ENCODE measurements around the gene ZNF692.

DNA sequence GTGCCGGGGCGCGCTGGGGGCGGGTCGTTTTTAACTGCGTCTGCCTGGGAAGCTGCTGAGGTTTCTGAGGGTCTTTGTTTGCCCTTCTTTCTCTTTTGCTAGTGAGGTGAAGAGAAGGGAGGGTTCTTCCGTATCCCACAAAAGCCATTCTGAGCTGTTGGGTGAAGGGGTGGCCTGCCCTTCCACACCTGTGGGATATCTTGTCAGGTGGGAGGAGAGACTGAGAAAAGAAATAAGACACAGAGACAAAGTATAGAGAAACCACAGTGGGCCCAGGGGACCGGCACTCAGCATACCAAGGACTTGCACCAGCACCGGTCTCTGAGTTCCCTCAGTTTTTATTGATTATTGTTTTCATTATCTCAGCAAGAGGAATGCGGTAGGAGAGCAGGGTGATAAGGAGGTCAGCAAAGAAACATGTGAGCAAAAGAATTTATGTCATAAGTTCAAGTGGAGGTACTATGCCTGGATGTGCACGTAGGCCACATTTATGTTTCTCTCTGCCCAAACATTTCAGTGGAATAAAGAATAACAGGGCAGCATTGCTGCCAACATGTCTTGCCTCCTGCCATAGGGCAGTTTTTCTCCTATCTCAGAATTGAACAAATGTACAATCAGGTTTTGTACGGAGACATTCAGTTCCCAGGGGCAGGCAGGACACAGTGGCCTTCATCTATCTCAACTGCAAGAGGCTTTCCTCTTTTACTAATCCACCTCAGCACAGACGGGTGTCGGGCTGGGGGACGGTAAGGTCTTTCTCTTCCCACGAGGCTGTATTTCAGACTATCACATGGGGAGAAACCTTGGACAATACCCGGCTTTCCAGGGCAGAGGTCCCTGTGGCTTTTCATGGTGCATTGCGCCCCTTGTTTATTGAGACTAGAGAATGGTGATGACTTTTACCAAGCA is 48.1 kb upstream of the ZNF692 start:
- TF ChIP-seq POLR2AphosphoS5 (IDR thresholded peaks at IDR 0.05) (no peak), CTCF (IDR thresholded peaks at IDR 0.05) (no peak), EP300 (IDR thresholded peaks at IDR 0.05; ENCODE audit: low read depth) (no peak)

Data from transverse colon (tissue), 4 donors.